AG09319 (cell line): Measurements from ENCODE around the gene IQCH.

ENCODE experiments used
- DNase-seq: peaks from one replicate; pipeline ENCODE4 v3.0.0-alpha.2; 2010; ENCODE audit warnings: low read depth; ENCODE audit errors: extremely low read depth
- TF ChIP-seq, protein P1 (sequence below): IDR thresholded peaks from 2 replicates; pipeline ENCODE4 v1.5.1; 2011; ENCODE audit warnings: low read depth, mild to moderate bottlenecking, inconsistent platforms, low read length, moderate library complexity

Gene IQCH

GRCh38 chr15:67506775-67507747 lies 252.5 kb downstream of the IQCH start:
- no peak for DNase-seq
- TF ChIP-seq, protein P1, sequence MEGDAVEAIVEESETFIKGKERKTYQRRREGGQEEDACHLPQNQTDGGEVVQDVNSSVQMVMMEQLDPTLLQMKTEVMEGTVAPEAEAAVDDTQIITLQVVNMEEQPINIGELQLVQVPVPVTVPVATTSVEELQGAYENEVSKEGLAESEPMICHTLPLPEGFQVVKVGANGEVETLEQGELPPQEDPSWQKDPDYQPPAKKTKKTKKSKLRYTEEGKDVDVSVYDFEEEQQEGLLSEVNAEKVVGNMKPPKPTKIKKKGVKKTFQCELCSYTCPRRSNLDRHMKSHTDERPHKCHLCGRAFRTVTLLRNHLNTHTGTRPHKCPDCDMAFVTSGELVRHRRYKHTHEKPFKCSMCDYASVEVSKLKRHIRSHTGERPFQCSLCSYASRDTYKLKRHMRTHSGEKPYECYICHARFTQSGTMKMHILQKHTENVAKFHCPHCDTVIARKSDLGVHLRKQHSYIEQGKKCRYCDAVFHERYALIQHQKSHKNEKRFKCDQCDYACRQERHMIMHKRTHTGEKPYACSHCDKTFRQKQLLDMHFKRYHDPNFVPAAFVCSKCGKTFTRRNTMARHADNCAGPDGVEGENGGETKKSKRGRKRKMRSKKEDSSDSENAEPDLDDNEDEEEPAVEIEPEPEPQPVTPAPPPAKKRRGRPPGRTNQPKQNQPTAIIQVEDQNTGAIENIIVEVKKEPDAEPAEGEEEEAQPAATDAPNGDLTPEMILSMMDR, result no peak

DNA sequence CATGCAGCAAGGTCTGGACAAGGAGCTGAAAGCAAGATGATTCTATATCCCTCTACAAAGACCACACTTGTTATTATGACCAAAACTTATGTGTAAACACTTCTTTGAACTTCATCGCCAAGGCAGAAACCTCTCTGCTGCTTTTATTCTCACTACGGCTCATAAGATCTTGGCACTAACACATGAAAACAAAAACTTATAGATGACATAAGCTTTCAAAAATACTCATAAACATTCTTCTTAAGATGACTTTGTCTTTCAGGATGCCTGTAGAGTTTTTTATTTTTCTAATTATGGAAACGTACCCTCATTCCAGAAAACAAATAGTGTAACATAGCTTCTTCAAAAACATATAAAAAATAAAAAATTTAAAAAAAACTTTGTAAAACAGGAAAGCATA lies 253.8 kb downstream of the IQCH start:
- no peak for DNase-seq

GRCh38 chr15:67509918-67510317 lies 255.3 kb downstream of the IQCH start:
- no peak for DNase-seq
- TF ChIP-seq, protein P1, result no peak

More for the DNA sequence above, 253.8 kb downstream of the IQCH start:
- TF ChIP-seq, protein P1, result no peak

DNA sequence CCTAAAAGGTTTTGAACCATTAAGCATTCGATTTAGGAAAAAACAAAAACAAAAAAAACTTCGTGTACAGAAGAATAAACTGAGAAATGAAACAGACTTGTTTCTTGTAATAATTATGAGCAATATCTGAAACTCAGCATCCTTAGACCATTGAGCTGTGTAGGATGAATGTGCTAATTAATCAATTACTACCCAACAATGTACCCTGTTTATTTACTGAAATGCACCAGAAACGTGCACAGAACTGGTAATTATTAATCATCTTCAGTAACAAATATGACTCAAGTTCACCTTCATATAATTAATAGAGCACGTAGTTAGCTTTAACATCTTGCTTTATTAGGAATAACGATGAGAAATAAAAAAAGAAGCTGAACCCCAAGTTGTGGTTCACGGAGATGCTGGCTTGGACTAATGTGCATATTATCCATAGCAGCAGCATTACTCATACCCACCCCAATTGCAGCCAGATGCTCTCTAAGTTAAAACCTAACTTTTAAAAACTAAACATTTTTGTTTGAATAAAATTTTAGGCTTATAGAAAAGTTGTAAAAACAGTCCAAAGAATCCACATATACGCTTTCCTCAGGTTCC lies 256.1 kb downstream of the IQCH start:
- TF ChIP-seq, protein P1, result no peak
- peak; percentile 44 for DNase-seq

- DNase-seq, result no peak
- TF ChIP-seq, protein P1, result no peak
These were observed 257.0 kb downstream of the IQCH start for GRCh38 chr15:67511606-67512005.

DNA sequence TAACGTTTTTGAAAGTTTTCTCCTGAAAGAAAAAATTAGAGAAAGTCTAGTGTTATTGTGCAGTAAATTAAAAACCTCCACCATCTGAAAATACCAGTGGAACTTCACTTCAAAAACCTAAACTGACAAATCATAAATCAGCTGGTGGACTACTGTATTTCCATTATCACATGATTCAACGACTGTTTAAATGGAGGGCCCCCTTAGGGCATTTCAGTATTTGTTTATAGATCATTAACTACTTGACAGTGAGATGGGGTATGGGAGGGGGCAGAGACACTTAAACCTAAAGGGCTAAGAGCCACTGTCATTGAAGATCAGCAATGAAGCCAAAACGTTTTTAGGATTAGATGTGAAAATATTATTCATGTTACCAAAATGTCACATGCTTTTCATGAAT lies 257.6 kb downstream of the IQCH start:
- TF ChIP-seq, protein P1, result no peak
- DNase-seq, result no peak
